Fibroblast of villous mesenchyme (primary cell): ENCODE data around the gene CSMD2. TPM values are rescaled to one million over a fixed set of nuclear protein-coding genes. Genes with fewer than 3 reads are reported as not detected.

ENCODE experiments used
- DNase-seq: peaks from one replicate; pipeline ENCODE4 v3.0.0-alpha.2; 2010; ENCODE audit warnings: low read depth
- H3K4me3 ChIP-seq: 2 replicates; pipeline ENCODE4 v1.5.1; 2011; ENCODE audit warnings: low read depth, mild to moderate bottlenecking, low read length
- CTCF ChIP-seq: IDR thresholded peaks from 2 replicates; pipeline ENCODE4 v1.5.1; 2012; ENCODE audit warnings: low read depth, mild to moderate bottlenecking, low read length; ENCODE audit not compliant: insufficient read depth
- total RNA-seq: library from RNA; depleted of rRNA; stranded (reverse); fragments of >200 nt; gene quantifications from 2 replicates; pipeline ENCODE4 v1.2.3, GENCODE V29; 2012

CSMD2 gene
- total RNA-seq, 1 donor, result 3.0 TPM

GRCh38 chr1:33781652-33782051, 383.4 kb downstream of the CSMD2 start:
- DNase-seq, result no peak
- no peak for TF ChIP-seq CTCF
- H3K4me3 ChIP-seq, result no peak overlapping the region

GRCh38 chr1:33777337-33777736, 387.7 kb downstream of the CSMD2 start:
- TF ChIP-seq CTCF, result no peak
- H3K4me3 ChIP-seq, result no peak overlapping the region
- no peak for DNase-seq

GRCh38 chr1:33768821-33769220, 396.2 kb downstream of the CSMD2 start:
- TF ChIP-seq CTCF, result no peak
- H3K4me3 ChIP-seq, result no peak overlapping the region
- DNase-seq, result no peak

GRCh38 chr1:33768106-33768505, 396.9 kb downstream of the CSMD2 start:
- H3K4me3 ChIP-seq, result no peak overlapping the region
- TF ChIP-seq CTCF, result no peak
- no peak for DNase-seq

GRCh38 chr1:33764149-33764548, 400.9 kb downstream of the CSMD2 start:
- TF ChIP-seq CTCF, result no peak
- H3K4me3 ChIP-seq, result no peak overlapping the region
- no peak for DNase-seq

- DNase-seq, result no peak
- TF ChIP-seq CTCF, result no peak
Observed at GRCh38 chr1:33763406-33763805, 401.6 kb downstream of the CSMD2 start.

GRCh38 chr1:33762962-33763361, 402.1 kb downstream of the CSMD2 start:
- H3K4me3 ChIP-seq, result no peak overlapping the region
- no peak for TF ChIP-seq CTCF
- DNase-seq, result no peak

More at GRCh38 chr1:33763406-33763805, 401.6 kb downstream of the CSMD2 start:
- no peak overlapping the region for H3K4me3 ChIP-seq
